A204.1 (cell line): ENCODE results near the gene TCEAL8.

Experiments used
- FAIRE-seq: peaks from 2 replicates; lab custom pipeline; 2012; peaks lifted over from hg19 to GRCh38; lab: Jason Lieb, UNC

Gene TCEAL8

DNA sequence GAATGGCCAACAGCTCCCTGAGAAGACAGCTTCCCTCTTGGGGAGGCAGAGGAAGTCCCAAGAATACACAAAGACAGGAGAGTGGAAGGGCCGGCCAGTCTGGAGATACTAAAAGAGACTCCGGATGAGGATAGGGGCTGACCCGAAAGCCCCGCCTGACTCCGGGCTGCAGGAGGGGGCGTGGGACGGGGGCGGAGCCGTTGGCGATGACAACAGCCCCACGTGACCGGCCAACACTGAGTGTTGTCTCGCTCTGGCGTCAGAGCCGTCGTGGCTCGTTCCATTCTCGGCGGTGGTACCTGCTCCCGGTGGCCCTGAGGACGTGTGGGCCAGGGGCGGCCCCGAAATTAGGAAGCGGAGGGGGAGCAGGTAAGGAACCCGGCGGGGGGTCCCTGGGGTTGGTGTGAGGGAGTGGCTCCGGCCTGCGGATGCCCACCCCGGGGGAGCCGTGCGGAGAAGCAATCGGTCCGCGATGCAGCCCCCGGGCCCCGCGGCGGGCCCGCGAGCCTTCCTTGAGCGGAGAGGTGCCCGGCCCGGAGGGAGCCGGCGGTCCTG lies 40.0 kb downstream of the TCEAL8 start, which contains the start of gene BEX4:
Gene BEX4 (plus strand): TSS at position 239 of the 555 bp plus-strand sequence. CDS start 1,046 bp downstream, outside the sequence.
- no peak for FAIRE-seq

DNA sequence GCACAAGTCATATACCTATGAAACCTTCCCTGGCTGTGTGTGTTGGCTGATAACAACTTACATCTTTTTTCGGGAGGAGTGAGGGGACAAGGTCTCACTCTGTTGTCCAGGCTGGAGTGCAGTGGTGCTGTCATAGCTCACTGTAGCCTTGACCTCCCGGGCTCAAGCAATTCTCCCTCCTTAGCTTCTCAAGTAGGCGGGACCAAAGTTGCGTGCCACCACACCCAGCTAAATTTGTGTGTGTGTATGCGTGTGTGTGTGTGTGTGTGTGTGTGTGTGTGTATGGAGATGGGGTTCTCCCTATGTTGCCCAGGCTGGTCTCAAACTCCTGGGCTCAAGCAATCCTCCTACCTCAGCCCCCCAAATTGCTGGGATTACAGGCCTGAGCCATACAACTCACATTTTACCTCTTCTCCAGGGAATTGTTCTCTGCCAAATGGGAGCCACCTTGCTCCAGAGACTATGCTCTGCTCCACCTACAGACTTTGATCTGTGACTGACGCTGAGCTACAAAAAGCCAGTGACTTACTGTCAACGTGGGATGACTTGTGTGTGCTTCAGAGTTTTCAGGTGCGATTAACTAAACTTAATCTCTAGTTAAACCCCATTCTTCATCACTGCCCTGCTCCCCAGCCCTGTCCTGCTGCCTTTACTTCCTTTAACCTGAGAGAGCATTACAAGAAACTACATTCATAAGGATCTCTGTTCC lies 42.1 kb downstream of the TCEAL8 start:
- FAIRE-seq: no peak

DNA sequence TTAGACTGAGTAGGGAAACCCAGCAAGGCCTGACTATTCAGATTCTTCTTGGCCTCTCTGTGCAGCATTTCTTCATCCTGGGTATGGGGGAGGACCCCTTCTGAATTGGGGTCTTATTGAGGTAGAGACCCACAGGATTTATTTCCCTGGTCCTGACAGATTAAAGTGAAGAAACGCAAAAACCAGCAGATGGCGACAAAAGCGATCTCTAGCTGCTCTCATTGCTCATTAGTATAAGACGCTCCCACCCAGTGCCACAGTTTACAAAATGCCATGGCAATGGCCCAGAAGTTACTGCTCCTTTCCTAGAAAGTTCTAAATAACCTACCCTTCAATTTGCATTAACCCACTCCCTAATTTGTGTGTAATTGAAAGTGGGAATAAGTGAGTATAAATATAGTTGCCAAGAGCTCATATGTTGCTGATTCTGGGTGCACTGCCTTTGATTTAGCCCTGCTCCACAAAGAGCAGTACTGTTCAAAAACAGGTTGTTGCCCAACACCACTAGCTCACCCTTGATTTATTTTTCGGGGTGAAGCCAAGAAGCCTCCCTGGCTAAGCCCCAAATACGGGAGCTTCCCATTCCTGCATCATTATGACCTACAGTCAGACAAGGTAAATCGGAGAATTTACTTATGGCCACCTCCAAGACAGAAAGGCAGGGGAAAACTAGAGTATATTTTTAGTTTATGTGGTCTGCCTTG lies 43.8 kb downstream of the TCEAL8 start:
- no peak for FAIRE-seq

DNA sequence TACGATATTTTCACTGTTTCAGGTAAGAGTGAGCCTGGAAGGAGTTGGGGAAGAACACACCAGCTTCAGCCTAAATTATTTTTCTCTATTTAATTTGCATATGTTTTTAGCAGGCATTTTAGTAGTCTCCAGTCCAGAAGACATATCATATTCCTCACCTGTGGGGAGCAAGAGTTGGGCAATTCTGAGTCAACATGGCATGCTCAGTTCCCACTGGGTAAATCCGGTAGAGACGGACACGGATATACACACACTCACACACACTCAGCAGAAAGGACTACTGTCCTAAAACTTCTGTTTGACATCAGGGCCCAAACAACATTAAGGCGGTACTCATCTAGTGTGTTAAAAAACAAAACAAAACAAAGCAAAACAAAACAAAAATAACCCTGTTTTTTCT lies 44.9 kb downstream of the TCEAL8 start:
- no peak for FAIRE-seq
